NCI-H1417 treated with DMSO at 0.1 percent for 48 hours (cell line): ENCODE results near the gene CAPZA1.

Experiments used
- DNase-seq: peaks from one replicate; lab custom pipeline; 2025; lab: John Stamatoyannopoulos, UW

Gene CAPZA1

DNA sequence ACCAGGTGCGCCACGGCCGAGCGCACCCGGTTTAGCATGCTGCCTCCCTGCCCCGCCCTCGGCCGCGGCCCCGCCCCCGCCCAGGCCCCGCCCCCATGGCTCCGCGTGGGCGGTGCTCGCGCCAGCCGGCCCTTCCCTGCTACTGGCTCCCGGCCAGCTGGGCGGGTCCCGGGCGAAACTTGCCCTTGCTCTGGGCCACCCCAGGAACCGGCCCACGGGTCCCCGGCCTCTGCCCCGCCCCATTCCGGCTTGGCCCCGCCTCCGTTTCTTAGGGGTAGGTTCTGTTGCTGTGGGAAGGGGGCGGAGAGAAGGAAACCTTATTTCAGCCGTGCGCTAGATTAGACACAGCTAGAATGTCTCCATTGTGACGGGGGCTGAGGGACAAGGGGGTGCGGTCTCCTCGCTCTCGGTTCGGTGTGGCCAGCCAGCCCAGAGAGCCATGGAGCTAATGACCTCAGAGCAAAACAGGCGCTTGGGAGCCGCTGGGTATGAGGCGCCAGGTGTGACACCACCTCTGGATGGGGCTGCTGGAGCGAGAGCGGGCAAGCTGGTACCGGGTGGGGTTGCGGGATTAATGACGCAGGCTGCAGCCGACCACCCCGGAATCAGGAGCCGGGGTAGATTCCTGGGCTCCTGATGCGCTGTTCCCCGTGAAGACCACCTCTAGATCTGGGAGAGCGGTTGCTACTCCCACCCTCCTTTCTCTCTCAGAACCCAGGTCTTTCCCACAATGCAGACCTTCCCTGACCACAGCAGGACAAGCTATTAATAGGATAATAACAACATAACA is 95.8 kb downstream of the CAPZA1 start, which contains the start of gene PPM1J:
Gene PPM1J (minus strand): TSS at position 69 of the 790 bp plus-strand sequence. CDS start 31 bp downstream, at position 38.
- peak; percentile 30 for DNase-seq

DNA sequence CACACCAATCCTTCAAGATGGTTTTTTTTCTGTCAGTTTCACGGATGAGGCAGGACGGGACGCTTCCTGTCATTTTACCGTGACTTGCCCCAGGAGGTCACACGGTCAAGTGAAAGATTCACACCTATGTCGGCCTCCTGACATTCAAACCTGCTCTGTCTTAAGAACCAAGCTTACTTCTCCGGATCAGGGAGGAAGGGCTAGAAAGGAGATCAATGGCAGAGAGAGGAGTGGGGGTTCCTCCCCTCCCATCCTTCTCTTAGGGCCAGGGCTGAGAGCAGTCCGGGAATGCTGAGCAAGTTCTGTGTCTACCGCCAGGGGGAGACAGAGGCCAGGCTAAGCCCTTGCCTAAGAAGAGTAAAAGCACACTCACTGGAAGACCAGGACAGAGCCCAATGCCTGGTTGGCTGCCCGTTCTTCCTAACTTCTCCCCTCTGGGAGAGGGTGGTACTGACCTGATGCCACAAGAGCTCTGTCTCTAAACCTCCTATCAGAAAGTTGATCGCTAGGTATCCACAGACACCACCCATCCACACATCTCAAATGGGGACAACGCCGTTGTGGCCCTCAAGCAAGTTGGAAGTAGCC is 96.6 kb downstream of the CAPZA1 start:
- peak; percentile 38 for DNase-seq

- no peak for DNase-seq
Measured at GRCh38 chr1:112717263-112717873, 97.7 kb downstream of the CAPZA1 start.

GRCh38 chr1:112718691-112719418 is 99.2 kb downstream of the CAPZA1 start:
- no peak for DNase-seq

DNA sequence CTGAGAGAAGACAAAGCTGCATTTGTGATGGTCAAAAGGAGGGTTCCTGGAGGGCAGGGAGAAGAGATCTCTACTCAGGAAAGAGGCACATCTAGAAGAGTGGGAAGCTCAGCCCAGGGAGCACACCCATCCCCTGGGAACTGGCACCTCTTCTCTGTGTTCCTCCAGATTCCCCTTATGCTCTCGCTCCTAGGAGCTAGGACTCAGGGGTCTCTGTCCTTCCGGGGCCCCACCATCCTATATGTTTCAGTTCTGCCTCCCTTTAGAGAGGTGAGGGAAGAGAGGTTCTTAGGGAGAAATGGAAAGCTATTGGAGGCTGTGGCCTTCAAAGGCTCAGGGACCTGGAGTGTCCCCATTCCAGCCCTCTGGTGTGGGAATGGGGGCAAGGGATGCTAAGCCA is 100.1 kb downstream of the CAPZA1 start:
- no peak for DNase-seq

DNA sequence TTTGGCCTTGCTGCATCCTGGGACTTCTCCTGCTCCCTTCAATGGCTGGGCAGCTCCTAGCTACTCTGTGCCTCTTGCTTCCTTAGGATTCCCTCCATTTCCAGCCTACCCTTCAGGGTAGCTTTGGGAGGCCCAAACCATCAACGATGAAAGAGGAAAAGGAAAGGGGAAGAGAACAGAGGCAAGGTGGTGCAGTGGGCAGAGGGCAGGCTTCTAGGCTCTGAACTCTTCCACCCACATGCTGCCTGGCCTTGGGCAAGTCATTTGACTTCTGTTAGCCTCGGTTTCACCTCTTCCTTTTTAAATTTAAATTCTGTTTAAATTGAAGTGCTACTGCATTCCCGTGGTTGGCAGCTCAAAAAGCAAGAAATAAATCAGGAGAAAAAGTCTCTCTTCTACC is 101.2 kb downstream of the CAPZA1 start:
- DNase-seq, result no peak
